GM19452 (cell line): ENCODE results near the gene DENND5A.
A peak's percentile ranks its signal among the peaks of the same experiment; 100 is the strongest.

Source experiments
- ATAC-seq: cut with Tn5 transposase; IDR thresholded peaks from one replicate; pipeline ENCODE4 v1.9.1; 2021; ENCODE audit not compliant: unreplicated experiment

DENND5A gene

DNA sequence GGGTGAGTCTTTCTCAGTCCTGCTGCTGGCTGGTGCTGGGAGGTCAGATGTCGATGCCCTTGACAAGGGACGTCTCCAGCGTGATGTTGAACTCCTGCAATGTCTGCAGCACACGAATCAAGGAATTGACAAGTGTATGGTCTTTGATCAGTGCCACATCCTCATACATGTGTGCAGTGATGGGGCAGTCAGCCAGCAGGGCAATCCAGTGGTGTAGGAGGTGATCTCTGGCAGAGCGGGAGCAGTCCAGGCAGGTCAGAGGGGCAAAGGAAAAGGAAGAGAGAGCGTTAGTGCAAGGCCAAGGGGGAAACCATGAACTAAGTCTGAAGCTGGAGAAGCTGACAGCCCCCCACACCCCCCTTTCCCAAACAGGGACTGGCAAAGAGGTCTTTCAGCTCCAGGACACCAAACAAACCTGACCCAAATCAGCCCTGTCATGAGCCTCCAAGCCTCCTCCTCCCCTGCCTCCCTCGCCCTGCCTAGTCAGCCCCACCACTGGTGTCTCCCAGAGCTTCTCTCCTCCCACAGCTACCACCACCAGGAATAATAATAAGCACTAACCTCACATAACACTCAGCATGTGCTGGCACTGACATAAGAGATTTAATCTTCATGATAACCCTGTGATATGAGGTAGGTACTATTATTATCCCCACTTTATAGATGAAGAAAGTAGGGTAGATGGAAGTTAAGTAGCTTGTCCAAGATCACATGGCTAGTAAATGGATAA lies 125.4 kb downstream of the DENND5A start:
- no peak for ATAC-seq

DNA sequence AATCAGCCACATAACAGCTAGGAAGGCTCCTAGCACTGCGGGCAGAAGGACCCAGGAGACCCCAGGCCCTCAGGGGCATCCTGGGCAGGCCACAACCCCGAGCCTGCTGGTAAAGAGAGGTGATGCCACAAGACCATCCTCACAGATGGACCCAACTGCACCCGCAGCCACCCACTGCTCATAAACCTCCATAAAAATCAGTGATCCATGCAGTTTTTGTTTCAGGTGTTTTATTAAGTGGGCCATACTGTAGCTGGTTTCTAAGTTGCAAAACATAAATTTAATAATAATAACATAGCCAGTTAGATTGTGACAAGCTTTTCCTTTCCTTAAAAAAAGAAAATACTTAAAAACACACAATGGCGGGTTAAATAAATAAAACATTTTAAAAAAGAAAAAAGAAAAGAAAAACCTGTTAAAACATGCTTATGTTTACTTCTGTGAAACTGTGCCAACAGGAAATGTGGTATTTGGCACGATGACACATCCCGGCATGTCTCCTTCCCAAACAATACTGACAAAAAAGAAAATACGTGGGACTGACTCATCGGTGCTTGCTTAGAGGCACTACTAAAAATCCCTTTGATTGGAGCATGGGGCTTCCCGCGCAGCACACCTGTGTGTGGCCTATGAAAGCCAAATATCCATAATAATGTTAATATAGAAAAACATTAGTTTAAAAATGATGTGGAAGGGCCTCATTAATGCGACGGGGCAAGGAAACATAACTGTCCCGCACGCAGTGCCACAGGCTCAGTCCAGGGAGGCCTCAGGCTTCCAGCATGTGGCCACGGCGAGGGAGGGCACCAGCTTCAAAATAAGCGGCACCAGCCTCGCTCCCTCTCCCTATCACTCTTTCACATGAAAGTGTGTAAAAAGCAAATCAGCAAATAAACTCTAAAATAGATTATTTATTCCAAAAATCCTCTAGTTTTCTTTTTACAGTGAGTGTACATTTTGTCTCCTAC lies 126.3 kb downstream of the DENND5A start:
- ATAC-seq = no peak

DNA sequence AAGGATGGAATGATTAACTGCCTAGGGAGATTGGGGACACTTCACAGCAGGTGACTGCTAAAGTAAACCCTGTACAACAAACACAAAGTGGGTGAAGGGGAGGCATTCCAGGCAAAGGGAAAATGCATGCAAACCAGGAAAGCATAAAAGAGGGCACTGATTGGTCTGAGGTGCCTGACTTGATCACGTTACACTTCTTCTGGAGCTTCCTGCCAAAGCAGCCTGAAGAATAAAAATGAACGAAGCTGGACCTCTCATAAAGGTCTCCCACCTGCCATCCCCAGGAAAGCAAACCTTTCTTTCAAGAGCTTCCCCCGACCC lies 127.1 kb downstream of the DENND5A start:
- ATAC-seq = no peak

DNA sequence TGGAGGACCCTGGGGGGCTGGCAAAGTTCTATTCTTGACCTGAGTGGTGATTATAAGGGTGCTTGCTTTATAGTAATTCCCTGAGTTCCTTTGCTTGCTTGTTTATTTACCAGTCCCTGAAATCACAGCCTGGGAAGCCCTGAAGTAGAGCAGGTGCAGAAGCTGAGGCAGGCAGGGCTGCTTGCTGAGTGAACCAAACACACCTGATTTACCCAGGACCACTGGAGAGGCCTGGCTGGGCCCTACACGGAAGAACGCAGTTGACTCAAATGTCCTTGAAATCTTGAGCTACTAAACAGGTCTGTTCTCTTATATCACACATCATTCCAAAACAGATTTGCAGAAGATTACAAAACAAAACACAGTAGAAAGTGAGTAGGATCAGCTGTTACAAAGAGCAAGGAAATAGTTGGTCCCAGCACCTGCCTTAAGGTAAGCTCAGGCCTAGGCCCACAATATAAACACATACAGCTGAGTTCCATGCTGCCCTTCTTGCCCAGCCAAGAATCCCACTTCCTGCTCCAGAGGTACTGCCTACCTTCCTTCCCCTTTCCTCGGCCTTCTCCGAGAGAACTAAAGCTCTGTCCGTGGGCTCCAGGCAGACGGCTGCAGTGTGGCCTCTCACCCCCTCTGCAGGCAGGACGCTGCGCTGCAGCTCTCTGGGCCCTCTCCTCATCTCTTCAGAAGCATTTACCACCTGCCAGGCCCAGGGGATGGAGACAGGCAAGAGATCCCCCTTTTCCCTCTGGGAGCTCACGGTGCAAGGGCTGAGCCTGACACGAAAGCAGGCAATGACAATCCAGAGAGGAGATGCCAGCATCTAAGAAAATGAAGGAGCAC lies 127.6 kb downstream of the DENND5A start:
- ATAC-seq = peak; percentile 82

DNA sequence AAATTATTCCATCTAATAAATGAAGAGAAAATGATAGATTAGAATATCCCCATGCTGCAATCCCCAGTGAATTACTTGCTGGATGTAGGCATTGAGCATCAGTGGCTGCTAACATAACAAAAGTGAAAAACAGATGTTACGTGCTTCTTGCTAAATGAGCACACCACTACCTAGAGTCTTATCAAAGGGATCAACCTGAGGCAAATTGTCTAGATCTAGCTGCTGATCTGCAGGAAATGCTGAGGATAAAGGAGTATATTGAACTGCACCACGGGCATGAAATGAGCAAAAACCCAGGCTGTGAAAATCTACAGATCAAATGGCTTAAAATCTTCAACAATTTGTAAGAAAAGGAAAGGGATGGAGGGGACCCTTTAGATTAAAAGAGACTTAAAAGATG lies 128.4 kb downstream of the DENND5A start:
- ATAC-seq = no peak

DNA sequence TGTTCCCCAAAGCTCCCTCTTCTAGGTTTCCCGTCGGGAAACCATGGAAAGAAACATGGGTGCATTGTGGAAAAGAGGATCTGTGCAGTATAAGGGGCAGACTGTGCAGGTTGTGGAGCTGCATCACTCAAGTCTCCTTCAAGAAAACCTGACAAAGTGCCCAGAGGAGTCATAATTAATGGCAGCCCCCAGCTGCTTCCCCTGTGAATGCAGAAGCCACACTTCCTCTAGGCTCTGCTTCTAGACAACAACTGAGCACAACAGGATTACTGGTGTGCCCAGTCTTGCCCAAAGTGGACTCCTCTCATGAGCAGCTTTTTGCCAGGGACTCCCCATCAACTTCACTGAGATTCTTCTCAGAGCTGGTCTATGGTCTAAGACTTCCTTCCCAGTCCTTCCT lies 131.2 kb downstream of the DENND5A start:
- ATAC-seq = no peak

DNA sequence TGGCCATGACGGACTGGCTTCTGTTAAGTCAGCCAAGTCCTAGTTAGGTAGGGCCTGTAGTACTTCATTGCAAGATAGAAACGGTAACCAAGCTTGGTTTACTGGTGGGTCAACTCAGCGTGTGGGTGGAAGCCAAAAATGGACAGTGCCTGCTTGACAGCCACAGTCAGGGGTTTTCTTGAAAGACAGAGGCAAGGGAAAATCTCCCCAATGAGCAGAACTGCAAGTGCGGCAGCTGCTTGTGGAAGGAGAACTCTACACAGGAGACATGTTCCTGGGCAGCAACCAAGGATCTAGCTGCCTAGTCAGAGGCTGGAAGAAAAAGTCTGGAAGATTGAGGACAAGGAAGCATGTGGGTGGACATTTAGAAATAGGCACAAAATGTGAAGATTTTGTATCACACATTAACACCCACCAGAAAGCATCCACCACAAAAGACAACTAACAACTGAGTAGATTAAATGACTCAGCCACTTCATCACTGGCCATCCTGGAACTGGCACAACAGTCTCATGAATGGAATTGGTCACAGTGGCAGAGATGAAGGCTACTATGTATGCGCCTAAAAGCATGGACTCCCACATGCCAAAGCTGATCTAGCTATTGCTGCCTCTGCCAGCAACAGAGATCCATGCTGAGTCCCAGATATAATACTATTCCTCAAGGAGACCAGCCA lies 132.8 kb downstream of the DENND5A start:
- no peak for ATAC-seq

DNA sequence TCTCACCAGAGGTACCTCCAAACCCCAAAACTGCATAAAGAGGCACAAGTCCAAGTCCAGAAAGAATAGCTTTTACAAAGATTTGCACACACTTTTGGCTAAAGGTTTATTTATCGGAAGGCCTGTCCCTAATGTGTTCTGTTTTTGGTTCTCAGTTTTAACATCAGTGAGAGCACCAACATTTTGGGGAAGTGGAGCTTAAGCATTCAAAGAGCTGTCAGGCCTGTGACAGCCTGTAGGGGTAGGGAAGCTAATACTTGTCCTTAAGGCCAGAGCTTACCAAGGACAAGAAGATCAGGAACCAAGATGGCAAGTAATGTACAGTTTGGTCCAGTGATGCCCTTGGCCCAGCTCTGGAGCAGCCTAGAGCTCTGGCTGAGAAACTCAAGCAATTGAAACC lies 134.9 kb downstream of the DENND5A start:
- ATAC-seq = no peak

DNA sequence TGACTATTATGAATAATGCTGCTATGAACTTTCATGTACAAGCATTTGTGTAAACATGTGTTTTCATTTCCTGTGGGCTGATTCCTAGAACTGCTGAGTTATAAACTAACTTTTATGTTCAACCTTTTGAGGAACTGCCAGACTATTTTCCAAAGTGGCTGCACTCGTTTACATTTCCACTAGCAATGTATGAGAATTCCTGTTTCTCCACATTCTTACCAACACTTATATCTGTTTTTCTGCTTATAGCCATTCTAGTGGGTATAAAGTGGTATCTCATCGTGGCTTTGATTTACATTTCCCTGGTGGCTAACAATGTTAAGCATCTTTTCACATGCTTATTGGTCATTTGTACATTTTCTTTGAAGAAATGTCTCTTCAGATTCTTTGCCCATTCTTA lies 138.5 kb downstream of the DENND5A start:
- ATAC-seq = no peak

DNA sequence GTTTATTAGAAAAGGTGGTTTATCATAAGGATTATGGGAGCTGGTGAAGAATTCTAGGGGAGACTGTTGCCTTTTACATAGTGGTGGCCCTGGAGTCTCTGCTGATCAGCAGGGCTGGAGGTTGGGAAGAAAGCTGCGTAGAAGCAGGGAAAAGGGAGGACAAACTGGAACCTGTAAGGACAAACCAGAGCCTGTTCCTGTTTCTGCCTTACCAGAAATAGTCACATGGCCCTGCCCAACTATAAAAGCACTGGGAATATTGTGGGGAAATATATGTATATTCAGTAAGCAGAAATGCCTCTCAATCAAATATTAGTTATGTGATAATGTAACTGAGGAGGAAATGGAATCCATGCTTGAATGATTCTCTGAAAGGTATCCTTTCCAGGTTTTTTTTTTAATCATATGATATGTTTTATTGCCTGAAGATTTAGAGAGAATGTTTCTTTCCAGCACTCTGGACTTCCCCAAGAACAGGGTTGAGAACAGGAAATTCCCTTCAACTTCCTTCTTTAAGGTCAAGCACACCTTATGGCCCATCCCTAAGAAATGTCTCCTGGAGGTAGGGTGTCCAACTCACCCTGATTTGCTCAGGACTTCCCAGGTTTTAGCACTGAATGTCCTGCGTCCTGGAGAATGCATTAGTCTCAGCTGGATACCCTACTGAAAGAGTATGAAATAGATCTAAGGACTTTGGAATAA lies 139.8 kb downstream of the DENND5A start:
- no peak for ATAC-seq

DNA sequence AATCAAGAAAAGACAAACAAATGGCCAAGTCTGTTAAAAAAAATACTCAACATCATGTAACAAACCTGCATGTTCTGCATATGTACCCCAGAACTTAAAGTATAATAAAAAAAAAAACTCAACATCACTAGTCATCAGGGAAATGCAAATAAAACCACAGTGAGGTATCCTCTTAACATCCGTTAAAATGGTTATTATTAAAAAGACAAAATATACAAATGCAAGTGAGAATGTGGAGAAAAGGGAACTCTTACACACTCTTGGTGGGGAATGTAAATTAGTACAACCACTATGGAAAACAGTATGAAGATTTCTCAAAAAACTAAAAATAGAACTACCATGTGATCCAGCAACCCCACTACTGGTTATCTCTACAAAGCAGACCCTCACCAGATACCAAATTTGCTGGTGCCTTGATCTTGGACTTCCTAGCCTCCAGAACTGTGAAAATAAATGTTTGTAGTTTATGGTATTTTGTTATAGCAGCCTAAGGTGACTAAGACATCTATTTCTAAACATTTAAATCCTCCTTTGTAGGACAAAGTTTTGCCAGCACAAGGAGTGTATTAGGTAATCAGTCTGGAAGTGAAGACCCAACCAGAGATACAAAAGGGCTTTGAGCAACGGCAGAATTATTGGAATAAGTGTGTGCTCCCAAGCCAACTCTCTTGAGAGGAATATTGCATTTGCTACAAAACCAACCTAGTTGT lies 141.4 kb downstream of the DENND5A start:
- ATAC-seq = no peak

DNA sequence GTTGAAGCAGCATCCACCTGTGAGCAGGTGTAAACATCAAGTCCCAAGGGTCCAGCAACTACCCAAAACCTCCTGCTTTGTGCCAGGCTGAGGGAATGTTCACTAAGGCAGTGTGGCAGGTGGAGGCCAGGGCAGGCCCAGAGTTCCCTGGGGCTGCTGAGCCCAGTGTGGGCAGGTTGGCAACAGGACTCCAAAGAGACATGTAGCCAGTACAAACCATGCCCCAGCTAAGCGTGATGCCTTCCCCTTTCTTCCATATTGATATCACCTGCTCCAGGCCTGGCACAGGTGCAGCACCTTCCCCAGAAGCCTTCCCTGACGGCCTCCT lies 143.7 kb downstream of the DENND5A start:
- ATAC-seq = no peak

DNA sequence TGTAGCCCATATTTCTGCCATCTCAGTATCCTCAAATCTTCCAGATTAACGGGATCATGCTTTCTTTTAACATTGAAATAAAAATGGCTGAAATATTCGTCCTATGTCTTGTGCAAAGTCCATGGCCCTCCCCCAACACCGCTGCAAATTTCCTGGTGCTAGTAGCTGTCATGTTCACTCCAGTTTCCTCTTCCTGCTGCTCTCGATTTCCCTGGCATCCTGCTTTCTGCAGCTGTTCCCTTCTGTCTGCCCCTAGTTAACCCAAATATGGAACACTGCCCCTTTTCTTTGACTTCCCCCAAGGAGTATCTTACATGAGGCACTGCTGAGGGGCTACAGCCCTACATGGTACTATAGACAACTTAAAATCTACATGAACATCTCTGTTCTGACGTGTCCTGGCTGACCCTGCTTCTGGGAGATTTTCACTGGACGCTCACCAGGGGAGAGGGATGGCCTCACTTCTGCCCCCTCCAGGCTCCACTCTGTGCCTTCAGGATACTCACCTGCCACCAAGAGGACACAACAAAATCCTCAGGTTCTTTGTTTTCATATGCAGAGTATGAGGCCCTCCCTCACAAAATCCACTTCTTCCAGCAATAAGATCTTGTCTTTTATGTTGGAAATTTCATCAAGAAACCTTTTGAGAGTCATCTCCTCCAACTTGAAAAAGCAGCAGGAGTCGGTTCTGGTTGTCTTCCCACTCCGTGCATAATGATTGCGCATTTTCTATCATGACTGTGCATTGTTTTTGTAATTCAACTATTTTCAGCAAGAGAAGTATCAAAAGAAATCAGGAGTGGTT lies 144.3 kb downstream of the DENND5A start:
- ATAC-seq = no peak

DNA sequence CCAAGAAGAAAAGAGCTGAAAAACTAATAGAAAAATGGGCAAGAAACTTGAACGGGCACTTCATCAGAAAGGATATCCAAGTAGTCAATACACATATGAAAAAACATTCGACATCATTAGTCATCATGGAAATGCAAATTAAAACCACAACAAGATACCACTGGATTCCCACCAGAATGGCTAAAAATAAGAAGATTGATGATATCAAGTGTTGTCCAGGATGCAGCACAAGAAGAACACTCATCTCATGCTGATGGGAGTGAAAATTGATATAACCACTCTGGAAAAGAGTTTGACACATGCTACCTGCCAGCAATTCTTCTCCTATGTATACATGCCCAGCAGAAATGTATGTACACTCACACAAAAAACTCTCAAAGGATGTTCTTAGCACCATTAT lies 146.9 kb downstream of the DENND5A start:
- no peak for ATAC-seq

DNA sequence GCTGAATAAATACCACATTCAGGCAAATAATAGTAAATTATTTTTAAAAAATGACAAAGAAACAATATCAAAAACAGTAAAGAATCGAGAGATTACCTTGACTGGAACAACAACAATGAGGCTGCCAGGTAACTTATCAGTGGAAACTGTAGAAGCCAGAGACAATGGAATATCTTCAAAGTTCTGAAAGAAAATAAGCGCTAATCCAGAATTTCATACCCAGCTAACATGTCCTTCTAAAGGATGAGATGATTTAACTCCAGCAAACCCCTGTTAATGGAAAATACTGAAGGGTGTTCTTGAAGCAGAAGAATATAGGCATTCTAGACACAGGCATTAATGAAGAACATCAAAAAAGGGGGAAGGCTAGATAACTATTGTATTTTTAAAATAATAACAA lies 153.1 kb downstream of the DENND5A start:
- ATAC-seq = no peak

DNA sequence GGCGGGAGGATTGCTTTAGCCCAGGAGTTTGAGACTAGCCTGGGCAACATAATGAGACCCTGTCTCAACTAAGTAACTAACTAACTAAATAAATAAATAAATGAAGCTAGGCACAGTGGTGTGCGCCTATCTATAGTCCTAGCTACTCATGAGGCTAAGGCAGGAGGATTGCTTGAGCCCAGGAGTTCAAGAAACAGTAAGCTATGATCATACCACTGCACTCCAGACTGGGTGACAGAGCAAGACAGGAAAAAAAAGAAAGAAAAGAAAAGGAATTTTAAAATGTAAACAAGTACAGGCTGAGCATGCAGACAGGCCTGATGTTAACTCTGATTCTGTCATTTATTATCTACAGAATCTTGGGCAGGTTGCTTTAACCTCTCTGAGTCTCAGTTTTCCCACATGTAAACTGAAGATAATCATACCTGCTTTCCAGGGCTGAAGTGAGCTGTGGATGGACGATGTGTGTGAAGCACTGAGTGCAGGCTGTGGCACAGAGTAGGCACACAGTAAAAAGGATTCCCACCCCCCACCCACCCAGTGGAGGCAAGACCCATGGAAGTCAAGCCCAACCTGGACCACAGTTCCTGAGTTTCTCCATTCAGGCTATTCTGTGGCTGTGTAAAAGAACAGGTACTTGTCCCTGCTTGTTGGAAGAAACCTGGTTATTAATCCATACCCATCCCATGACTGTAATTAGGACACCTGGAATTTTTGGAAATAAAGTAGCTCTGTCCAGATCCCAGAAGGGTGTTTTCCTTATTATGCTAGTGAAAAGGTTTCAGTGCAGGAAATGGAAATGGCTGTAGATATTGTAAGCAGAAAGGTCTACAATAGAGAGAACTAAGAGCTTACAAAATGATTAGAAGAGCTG lies 155.1 kb downstream of the DENND5A start:
- no peak for ATAC-seq

DNA sequence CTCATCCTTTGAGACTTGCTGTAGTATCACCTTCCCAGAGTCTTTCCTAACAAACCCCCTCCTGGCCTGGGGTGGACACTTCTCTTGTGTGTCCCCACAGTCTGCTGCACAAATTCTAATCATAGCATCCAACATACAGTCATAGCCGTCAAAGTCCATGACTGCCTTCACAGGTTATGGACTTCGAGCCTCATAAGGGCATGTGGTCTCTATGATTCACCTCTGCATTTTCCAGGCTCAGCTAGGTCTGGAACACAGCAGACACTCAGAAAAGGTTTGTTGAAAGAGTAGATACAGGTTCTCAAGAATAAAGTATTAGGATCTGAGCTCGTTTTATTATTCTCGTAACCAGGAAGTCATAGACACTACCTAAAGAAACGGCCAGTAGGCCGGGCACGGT lies 160.6 kb downstream of the DENND5A start:
- no peak for ATAC-seq
